K562 (cell line): ENCODE results near the gene OSBPL3. TPM values are rescaled to one million over a fixed set of nuclear protein-coding genes. Genes with fewer than 3 reads are reported as not detected.

ENCODE experiments used
- C11orf30 ChIP-seq: fragments of 450-650 bp; IDR thresholded peaks from 2 replicates; pipeline ENCODE4 v1.6.1; 2016; ENCODE audit warnings: low read depth, mild to moderate bottlenecking
- MAFK ChIP-seq: IDR thresholded peaks from 2 replicates; pipeline ENCODE4 v1.6.1; 2011; ENCODE audit warnings: low read length, improper control_type of control experiment
- MYBL2 ChIP-seq, 2 experiments: fragments of 450-650 bp in 1 of 2; sonication (generic) in 1 of 2; formaldehyde crosslinking in 1 of 2; IDR thresholded peaks; 2 replicates each; pipeline versions ENCODE4 v1.6.1 to v1.8.1; 2017 to 2022; ENCODE audit warnings: borderline replicate concordance in 1 of 2, inconsistent platforms in 1 of 2, low read depth in 1 of 2, mild to moderate bottlenecking in 1 of 2, missing genetic modification reagents in 1 of 2, moderate library complexity in 1 of 2
- NFRKB ChIP-seq: fragments of 450-650 bp; IDR thresholded peaks from 2 replicates; pipeline ENCODE4 v1.6.1; 2016; ENCODE audit warnings: low read depth
- RFX5 ChIP-seq: IDR thresholded peaks from 2 replicates; pipeline ENCODE4 v1.6.1; 2011; ENCODE audit warnings: low read depth, mild to moderate bottlenecking, improper control_type of control experiment, low read length
- SMAD3 ChIP-seq: fragments of 450-650 bp; formaldehyde crosslinking; conservative IDR thresholded peaks from 2 replicates; pipeline ENCODE4 v1.4.0; 2020; ENCODE audit warnings: mild to moderate bottlenecking
- SMARCE1 ChIP-seq: fragments of 450-650 bp; IDR thresholded peaks from 2 replicates; pipeline ENCODE4 v1.7.1; 2016; ENCODE audit warnings: mild to moderate bottlenecking
- ZNF589 ChIP-seq: fragments of 200-800 bp; sonication (Bioruptor generic); IDR thresholded peaks from 2 replicates; pipeline ENCODE4 v1.6.1; 2016; ENCODE audit warnings: low read depth, missing genetic modification characterization, missing compliant biosample characterization
- polyA plus RNA-seq, 8 experiments: library from polyadenylated mRNA; depleted of rRNA in 4 of 8; stranded (reverse) in 5 of 8; unstranded in 3 of 8; fragments of >200 nt; fragmentation: Nextera tagmentation in 2 of 8; fragmentation: Illumina TruSeq in 1 of 8; extraction: Ambion mirVana in 2 of 8; extraction: Trizol in 1 of 8; gene quantifications; 2 replicates each; pipeline versions ENCODE4 v1.2.1 to v1.2.3, GENCODE V29; 2011 to 2014; ENCODE audit warnings: inconsistent platforms in 1 of 8, missing spikeins in 1 of 8
- total RNA-seq, 7 experiments: library from RNA; depleted of rRNA in 6 of 7; stranded (reverse); fragments of >200 nt in 6 of 7; fragmentation: Illumina TruSeq in 2 of 7; extraction: Trizol in 2 of 7; gene quantifications; 2 replicates each; pipeline versions ENCODE4 v1.2.1 to v1.2.3, GENCODE V29; 2011 to 2021; ENCODE audit warnings: low replicate concordance in 1 of 7
- TF ChIP-seq, protein P1 (sequence below), 2 experiments: fragments of 450-650 bp; conservative IDR thresholded peaks; 2 replicates each; pipeline ENCODE4 v1.6.1; 2017; ENCODE audit warnings: mild to moderate bottlenecking in 2 of 2, moderate library complexity in 2 of 2
- TF ChIP-seq, protein P2 (sequence below): fragments of 450-650 bp; formaldehyde crosslinking; IDR thresholded peaks from 2 replicates; pipeline ENCODE4 v1.4.0; 2020; ENCODE audit warnings: mild to moderate bottlenecking, moderate library complexity
- TF ChIP-seq, protein P3 (sequence below), 2 experiments: fragments of 450-650 bp; IDR thresholded peaks; 2 replicates each; pipeline ENCODE4 v1.6.1; 2018; ENCODE audit warnings: mild to moderate bottlenecking in 2 of 2, low read depth in 1 of 2; ENCODE audit not compliant: partially characterized antibody in 2 of 2
- TF ChIP-seq, protein P4 (sequence below): fragments of 450-650 bp; IDR thresholded peaks from 2 replicates; pipeline ENCODE4 v1.6.1; 2016

The OSBPL3 gene
- total and polyA plus RNA-seq, 9 of the 15 experiments (the other 6 are each of a cell fraction or from before 2014, with no cell fraction given) = 4.8 to 37.2 (median 26.5) TPM

DNA sequence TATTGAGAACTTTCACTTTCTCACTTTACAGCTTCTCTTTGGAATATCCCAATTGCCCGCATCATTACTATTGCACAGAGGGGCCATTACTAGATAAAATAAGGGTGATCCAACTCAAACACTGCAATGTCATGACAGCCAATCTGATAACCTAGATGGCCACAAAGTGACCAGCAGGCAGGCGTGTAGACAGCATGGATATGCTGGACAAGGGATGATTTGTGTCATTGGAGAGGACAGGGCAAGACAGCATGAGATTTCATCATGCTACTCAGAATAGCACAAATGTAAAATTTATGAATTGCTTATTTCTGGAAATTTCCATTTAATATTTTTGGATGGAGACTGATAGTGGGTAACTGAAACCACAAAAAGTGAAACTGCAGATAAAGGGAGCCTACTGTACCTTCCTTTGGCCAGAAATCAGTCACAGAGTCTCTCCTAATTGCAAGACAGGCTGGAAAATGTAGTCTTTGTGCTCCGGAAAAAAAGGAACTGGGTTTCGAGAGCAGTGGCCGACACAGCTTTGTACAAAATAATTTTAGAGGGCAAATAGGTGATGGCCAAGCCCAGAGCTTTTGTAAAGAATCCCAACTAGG lies 216.6 kb downstream of the OSBPL3 start (continued):
- TF ChIP-seq, protein P1, sequence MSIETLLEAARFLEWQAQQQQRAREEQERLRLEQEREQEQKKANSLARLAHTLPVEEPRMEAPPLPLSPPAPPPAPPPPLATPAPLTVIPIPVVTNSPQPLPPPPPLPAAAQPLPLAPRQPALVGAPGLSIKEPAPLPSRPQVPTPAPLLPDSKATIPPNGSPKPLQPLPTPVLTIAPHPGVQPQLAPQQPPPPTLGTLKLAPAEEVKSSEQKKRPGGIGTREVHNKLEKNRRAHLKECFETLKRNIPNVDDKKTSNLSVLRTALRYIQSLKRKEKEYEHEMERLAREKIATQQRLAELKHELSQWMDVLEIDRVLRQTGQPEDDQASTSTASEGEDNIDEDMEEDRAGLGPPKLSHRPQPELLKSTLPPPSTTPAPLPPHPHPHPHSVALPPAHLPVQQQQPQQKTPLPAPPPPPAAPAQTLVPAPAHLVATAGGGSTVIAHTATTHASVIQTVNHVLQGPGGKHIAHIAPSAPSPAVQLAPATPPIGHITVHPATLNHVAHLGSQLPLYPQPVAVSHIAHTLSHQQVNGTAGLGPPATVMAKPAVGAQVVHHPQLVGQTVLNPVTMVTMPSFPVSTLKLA (conservative IDR thresholded peaks at IDR 0.05) = peak in 1 of 2 experiments; percentile 70; a peak in 2 of 4 replicates
- TF ChIP-seq MAFK (peak; percentile 73), ZNF589 (CRISPR knock-in tag) (0 out of 2 replicates have a peak, but pooled peaks have one; percentile 29), RFX5 (no peak), C11orf30 (peak; percentile 84), SMARCE1 (peak; percentile 89; the same call in 1 of the 2 replicates), MYBL2 (IDR thresholded peaks at IDR 0.05; ENCODE audit: low read depth) (no peak), MYBL2 (CRISPR knock-in tag; IDR thresholded peaks at IDR 0.05; ENCODE audit: borderline replicate concordance) (no peak), NFRKB (0 out of 2 replicates have a peak, but pooled peaks have one; percentile 23), SMAD3 (CRISPR knock-in tag) (peak; percentile 67; the same call in 1 of the 2 replicates)
- TF ChIP-seq, protein P2, sequence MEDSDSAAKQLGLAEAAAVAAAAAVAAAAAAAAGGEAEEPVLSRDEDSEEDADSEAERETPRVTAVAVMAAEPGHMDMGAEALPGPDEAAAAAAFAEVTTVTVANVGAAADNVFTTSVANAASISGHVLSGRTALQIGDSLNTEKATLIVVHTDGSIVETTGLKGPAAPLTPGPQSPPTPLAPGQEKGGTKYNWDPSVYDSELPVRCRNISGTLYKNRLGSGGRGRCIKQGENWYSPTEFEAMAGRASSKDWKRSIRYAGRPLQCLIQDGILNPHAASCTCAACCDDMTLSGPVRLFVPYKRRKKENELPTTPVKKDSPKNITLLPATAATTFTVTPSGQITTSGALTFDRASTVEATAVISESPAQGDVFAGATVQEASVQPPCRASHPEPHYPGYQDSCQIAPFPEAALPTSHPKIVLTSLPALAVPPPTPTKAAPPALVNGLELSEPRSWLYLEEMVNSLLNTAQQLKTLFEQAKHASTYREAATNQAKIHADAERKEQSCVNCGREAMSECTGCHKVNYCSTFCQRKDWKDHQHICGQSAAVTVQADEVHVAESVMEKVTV (CRISPR knock-in tag) = 0 out of 2 replicates have a peak, but pooled peaks have one; percentile 26
- TF ChIP-seq, protein P3, sequence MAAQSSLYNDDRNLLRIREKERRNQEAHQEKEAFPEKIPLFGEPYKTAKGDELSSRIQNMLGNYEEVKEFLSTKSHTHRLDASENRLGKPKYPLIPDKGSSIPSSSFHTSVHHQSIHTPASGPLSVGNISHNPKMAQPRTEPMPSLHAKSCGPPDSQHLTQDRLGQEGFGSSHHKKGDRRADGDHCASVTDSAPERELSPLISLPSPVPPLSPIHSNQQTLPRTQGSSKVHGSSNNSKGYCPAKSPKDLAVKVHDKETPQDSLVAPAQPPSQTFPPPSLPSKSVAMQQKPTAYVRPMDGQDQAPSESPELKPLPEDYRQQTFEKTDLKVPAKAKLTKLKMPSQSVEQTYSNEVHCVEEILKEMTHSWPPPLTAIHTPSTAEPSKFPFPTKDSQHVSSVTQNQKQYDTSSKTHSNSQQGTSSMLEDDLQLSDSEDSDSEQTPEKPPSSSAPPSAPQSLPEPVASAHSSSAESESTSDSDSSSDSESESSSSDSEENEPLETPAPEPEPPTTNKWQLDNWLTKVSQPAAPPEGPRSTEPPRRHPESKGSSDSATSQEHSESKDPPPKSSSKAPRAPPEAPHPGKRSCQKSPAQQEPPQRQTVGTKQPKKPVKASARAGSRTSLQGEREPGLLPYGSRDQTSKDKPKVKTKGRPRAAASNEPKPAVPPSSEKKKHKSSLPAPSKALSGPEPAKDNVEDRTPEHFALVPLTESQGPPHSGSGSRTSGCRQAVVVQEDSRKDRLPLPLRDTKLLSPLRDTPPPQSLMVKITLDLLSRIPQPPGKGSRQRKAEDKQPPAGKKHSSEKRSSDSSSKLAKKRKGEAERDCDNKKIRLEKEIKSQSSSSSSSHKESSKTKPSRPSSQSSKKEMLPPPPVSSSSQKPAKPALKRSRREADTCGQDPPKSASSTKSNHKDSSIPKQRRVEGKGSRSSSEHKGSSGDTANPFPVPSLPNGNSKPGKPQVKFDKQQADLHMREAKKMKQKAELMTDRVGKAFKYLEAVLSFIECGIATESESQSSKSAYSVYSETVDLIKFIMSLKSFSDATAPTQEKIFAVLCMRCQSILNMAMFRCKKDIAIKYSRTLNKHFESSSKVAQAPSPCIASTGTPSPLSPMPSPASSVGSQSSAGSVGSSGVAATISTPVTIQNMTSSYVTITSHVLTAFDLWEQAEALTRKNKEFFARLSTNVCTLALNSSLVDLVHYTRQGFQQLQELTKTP (IDR thresholded peaks at IDR 0.05; ENCODE audit: low read depth in 1 of 2, partially characterized antibody in 2 of 2) = peak; percentile 55 to 70
- TF ChIP-seq, protein P4, sequence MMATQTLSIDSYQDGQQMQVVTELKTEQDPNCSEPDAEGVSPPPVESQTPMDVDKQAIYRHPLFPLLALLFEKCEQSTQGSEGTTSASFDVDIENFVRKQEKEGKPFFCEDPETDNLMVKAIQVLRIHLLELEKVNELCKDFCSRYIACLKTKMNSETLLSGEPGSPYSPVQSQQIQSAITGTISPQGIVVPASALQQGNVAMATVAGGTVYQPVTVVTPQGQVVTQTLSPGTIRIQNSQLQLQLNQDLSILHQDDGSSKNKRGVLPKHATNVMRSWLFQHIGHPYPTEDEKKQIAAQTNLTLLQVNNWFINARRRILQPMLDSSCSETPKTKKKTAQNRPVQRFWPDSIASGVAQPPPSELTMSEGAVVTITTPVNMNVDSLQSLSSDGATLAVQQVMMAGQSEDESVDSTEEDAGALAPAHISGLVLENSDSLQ = peak; percentile 96
